ENCODE results near the gene PRRG3. TPM values are rescaled to one million over a fixed set of nuclear protein-coding genes. Genes with fewer than 3 reads are reported as not detected.
"Not testable (repeated sequence)": the region's sequence is repeated elsewhere in the genome, so short reads cannot be mapped to it uniquely, and the experiment has no call there.

Gene PRRG3
- total RNA-seq, 2 experiments from 2014 or later: not detected

DNA sequence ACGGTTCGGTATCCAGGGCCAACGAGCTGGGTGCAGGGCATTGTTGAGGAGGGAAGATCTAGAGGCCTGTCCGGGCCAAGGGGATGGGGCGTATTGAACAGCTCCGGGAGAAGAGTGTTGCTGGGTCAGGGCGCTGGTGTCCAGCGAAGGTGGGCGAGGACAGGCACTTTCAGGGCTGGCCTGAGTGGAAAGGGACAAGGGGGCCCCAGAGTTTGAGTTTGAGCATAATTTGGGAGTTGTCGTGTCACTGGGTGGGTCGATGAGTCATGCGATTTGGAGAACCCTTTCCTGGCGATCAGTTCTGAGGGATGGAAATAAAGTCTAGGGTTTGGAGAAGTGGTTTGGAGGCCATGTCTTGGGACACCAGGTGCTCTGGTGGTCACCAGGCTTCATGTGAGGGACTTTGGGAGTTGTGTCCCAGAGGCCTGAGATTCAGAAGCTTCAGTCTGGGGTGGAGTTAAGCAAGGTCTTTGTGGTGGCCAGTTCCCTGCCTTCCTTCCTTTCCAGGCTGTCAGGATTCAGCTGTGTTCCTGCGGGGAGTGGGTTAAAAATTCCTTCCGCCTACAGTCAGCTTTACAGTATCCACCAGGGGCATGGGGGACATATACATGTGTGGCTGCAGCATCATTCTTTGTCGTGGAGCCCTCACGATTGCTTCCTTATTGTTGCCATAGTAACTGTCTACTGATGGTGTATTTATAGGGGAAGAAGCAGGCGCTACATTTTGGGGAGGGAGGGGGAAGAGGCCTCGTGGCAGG lies 504 bp downstream of the PRRG3 start:
- CTCF ChIA-PET: no interaction called here
- Histone ChIP-seq H3K9me3 (ENCODE audit: control insufficient read depth in 1 of 2, insufficient read depth in 1 of 2, low read length in 2 of 2) (no peaks in the 10 kb centered on the region), H3K27me3 (ENCODE audit: control insufficient read depth in 1 of 2, insufficient read depth in 2 of 2, low read length in 2 of 2) (no peaks in the 10 kb centered on the region), H3K4me1 (ENCODE audit: insufficient read depth, low read length) (no peaks in the 10 kb centered on the region), H3K4me3 (ENCODE audit: low read length) (no peak overlapping the region), H3K36me3 (ENCODE audit: insufficient read depth, low read length) (no peaks in the 10 kb centered on the region), H3K27ac (ENCODE audit: low read depth in 1 of 2, low read length in 2 of 2) (no peak overlapping the region)
- POLR2A ChIA-PET: no interaction called here
- TF ChIP-seq, protein P1, sequence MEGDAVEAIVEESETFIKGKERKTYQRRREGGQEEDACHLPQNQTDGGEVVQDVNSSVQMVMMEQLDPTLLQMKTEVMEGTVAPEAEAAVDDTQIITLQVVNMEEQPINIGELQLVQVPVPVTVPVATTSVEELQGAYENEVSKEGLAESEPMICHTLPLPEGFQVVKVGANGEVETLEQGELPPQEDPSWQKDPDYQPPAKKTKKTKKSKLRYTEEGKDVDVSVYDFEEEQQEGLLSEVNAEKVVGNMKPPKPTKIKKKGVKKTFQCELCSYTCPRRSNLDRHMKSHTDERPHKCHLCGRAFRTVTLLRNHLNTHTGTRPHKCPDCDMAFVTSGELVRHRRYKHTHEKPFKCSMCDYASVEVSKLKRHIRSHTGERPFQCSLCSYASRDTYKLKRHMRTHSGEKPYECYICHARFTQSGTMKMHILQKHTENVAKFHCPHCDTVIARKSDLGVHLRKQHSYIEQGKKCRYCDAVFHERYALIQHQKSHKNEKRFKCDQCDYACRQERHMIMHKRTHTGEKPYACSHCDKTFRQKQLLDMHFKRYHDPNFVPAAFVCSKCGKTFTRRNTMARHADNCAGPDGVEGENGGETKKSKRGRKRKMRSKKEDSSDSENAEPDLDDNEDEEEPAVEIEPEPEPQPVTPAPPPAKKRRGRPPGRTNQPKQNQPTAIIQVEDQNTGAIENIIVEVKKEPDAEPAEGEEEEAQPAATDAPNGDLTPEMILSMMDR (IDR thresholded peaks at IDR 0.05): no peak
- peaks cover 24% of the 10 kb centered on the region for H3K27me3 Mint-ChIP-seq
- H3K9me3 Mint-ChIP-seq: no peaks in the 10 kb centered on the region
- no peaks in the 10 kb centered on the region for H3K4me1 Mint-ChIP-seq (ENCODE audit: low read depth)
- no peak overlapping the region for H3K27ac Mint-ChIP-seq
- DNase-seq (no peak), ATAC-seq (ENCODE audit: poor library complexity) (no peak)
- H3K4me3 Mint-ChIP-seq: no peak overlapping the region
- H3K36me3 Mint-ChIP-seq (ENCODE audit: low read depth): no peaks in the 10 kb centered on the region
- intact Hi-C loops (cut with DNase I, micrococcal nuclease): no loop called here

DNA sequence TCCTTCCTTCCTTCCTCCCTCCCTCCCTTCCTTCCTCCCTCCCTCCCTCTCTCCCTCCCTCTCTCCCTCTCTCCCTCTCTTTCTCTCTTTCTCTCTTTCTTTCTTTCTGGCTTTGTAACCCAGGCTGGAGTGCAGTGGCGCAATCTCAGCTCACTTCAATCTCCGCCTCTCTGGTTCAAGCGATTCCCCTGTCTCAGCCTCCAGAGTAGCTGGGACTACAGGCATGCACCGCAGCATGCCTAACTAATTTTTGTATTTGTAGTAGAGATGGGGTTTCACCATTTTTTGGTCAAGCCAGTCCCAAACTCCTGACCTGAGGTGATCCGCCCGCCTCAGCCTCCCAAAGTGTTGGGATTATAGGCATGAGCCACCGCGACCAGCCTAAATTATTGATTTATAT lies 1.8 kb downstream of the PRRG3 start:
- DNase-seq; H3K36me3 Mint-ChIP-seq (ENCODE audit: low read depth); H3K36me3 ChIP-seq (ENCODE audit: insufficient read depth, low read length); H3K4me1 ChIP-seq (ENCODE audit: insufficient read depth, low read length); H3K9me3 Mint-ChIP-seq; H3K27ac ChIP-seq (ENCODE audit: low read depth in 1 of 2, low read length in 2 of 2); H3K27me3 ChIP-seq (ENCODE audit: control insufficient read depth in 1 of 2, insufficient read depth in 2 of 2, low read length in 2 of 2); CTCF ChIA-PET; H3K4me1 Mint-ChIP-seq (ENCODE audit: low read depth); POLR2A ChIA-PET; H3K9me3 ChIP-seq (ENCODE audit: control insufficient read depth in 1 of 2, insufficient read depth in 1 of 2, low read length in 2 of 2); intact Hi-C loops (cut with DNase I, micrococcal nuclease); H3K27ac Mint-ChIP-seq; H3K4me3 ChIP-seq (ENCODE audit: low read length); ATAC-seq (ENCODE audit: poor library complexity); H3K4me3 Mint-ChIP-seq: not testable (repeated sequence)
- H3K27me3 Mint-ChIP-seq: peaks cover 24% of the 10 kb centered on the region

DNA sequence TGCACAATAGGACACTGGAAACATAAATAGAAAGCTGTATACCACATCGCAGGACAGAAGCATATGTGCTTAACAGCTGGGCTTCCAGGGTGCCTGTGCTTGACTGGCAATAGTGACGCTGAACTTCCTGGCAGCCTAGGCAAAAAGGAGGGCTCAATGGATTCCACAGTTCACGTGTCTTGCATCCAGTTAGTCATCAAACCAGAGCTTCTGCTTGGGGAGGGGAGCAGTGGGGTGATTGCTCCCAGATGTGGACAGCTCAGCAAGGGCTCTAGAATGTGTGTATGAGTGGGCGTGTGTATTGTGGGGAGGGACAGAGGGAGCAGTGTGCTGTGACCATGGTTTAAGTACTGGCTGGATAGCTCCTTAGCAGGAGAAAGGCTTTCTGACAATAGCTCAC lies 2.3 kb downstream of the PRRG3 start:
- Mint-ChIP-seq H3K36me3 (ENCODE audit: low read depth) (no peaks in the 10 kb centered on the region), H3K9me3 (no peaks in the 10 kb centered on the region), H3K27ac (no peak overlapping the region), H3K4me1 (ENCODE audit: low read depth) (no peaks in the 10 kb centered on the region), H3K27me3 (peaks cover 24% of the 10 kb centered on the region), H3K4me3 (no peak overlapping the region)
- Histone ChIP-seq H3K36me3 (ENCODE audit: insufficient read depth, low read length) (no peaks in the 10 kb centered on the region), H3K9me3 (ENCODE audit: control insufficient read depth in 1 of 2, insufficient read depth in 1 of 2, low read length in 2 of 2) (no peaks in the 10 kb centered on the region), H3K4me3 (ENCODE audit: low read length) (no peak overlapping the region), H3K27ac (ENCODE audit: low read depth in 1 of 2, low read length in 2 of 2) (no peak overlapping the region), H3K27me3 (ENCODE audit: control insufficient read depth in 1 of 2, insufficient read depth in 2 of 2, low read length in 2 of 2) (no peaks in the 10 kb centered on the region), H3K4me1 (ENCODE audit: insufficient read depth, low read length) (no peaks in the 10 kb centered on the region)
- POLR2A ChIA-PET: no interaction called here
- no peak for ATAC-seq (ENCODE audit: poor library complexity)
- intact Hi-C loops (cut with DNase I, micrococcal nuclease): no loop called here
- TF ChIP-seq, protein P1 (IDR thresholded peaks at IDR 0.05): no peak
- DNase-seq: no peak
- CTCF ChIA-PET: no interaction called here

DNA sequence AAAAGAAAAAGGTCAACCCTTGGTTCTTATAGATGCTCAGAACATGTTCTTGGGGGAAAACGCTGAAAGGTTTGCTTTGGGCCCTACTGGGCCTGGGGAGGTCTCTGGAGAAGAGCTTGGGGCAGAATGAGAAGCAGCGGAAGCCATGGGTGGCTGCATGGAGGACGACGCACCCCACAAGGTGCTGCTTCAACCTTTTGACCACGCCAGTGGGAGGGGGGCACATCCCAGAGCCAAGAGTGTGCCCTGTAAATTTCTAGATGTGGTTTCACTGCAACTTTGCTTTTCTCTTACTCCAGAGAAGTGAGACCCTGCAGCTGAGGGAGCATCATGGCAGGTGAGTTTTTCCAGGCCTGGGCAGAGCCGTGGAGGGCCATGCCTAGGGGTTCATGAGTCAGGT lies 3.2 kb downstream of the PRRG3 start:
- Mint-ChIP-seq H3K4me1 (ENCODE audit: low read depth) (no peaks in the 10 kb centered on the region), H3K9me3 (no peaks in the 10 kb centered on the region), H3K4me3 (no peak overlapping the region), H3K27ac (no peak overlapping the region), H3K27me3 (peaks cover 17% of the 10 kb centered on the region), H3K36me3 (ENCODE audit: low read depth) (no peaks in the 10 kb centered on the region)
- TF ChIP-seq, protein P1 (IDR thresholded peaks at IDR 0.05): no peak
- Histone ChIP-seq H3K27me3 (ENCODE audit: control insufficient read depth in 1 of 2, insufficient read depth in 2 of 2, low read length in 2 of 2) (no peaks in the 10 kb centered on the region), H3K36me3 (ENCODE audit: insufficient read depth, low read length) (no peaks in the 10 kb centered on the region), H3K4me1 (ENCODE audit: insufficient read depth, low read length) (no peaks in the 10 kb centered on the region), H3K4me3 (ENCODE audit: low read length) (no peak overlapping the region), H3K9me3 (ENCODE audit: control insufficient read depth in 1 of 2, insufficient read depth in 1 of 2, low read length in 2 of 2) (no peaks in the 10 kb centered on the region), H3K27ac (ENCODE audit: low read depth in 1 of 2, low read length in 2 of 2) (no peak overlapping the region)
- ChIA-PET POLR2A (no interaction called here), CTCF (no interaction called here)
- ATAC-seq (ENCODE audit: poor library complexity) (no peak), DNase-seq (no peak)
- intact Hi-C loops (cut with DNase I, micrococcal nuclease): no loop called here
